B cell (primary cell): Measurements from ENCODE around the gene DEGS1. TPM values are rescaled to one million over a fixed set of nuclear protein-coding genes. Genes with fewer than 3 reads are reported as not detected.

Source experiments
- ATAC-seq: fragments of 200-7000 bp; cut with Tn5 transposase; one replicate; pipeline ENCODE4 v1.10.0; 2021; ENCODE audit warnings: low read depth, mild to moderate bottlenecking, moderate number of reproducible peaks, moderate library complexity
- CTCF ChIA-PET: fragments of 350-600 bp; sonication (Branson Sonifier 250); formaldehyde crosslinking; loops from one replicate; lab custom pipeline; 2021; ENCODE audit warnings: antibody characterized with exemption, inconsistent platforms; lab: Charles Lee
- POLR2A ChIA-PET: fragments of 350-600 bp; sonication (Branson Sonifier 250); formaldehyde crosslinking; loops from one replicate; lab custom pipeline; 2021; ENCODE audit warnings: antibody characterized with exemption; lab: Charles Lee
- DNase-seq: peaks from one replicate; pipeline ENCODE4 v3.0.0; 2013
- H2AFZ ChIP-seq: 2 replicates; pipeline ENCODE4 v1.6.1; 2012; ENCODE audit warnings: mild to moderate bottlenecking, low read depth, low read length; ENCODE audit not compliant: insufficient read depth, poor library complexity, severe bottlenecking
- H3K27ac ChIP-seq, 2 donors: 1 replicate in 1 of 2; 2 replicates in 1 of 2; pipeline ENCODE4 v1.5.1; 2012 to 2013; ENCODE audit warnings: low read length in 2 of 2, mild to moderate bottlenecking in 2 of 2, moderate library complexity in 1 of 2
- H3K27me3 ChIP-seq, 4 experiments: fragments of 200-600 bp in 1 of 4; sonication (generic) in 1 of 4; replicated peaks in 1 of 4; 1 replicate in 2 of 4; 2 replicates in 2 of 4; pipeline versions ENCODE4 v1.6.1 to v1.7.0; 2013 to 2016; ENCODE audit warnings: low read length in 3 of 4, mild to moderate bottlenecking in 2 of 4, mixed read lengths in 1 of 4, moderate library complexity in 1 of 4; ENCODE audit not compliant: insufficient read depth in 4 of 4, control insufficient read depth in 3 of 4; ENCODE audit errors: control extremely low read depth in 1 of 4
- H3K36me3 ChIP-seq, 2 experiments: replicated peaks in 1 of 2; 1 replicate in 1 of 2; 2 replicates in 1 of 2; pipeline versions ENCODE4 v1.6.1 to v1.7.1; 2013; ENCODE audit warnings: low read length in 1 of 2; ENCODE audit not compliant: insufficient read depth in 2 of 2, control insufficient read depth in 1 of 2; ENCODE audit errors: control extremely low read depth in 1 of 2, extremely low read depth in 1 of 2
- H3K4me1 ChIP-seq, 2 donors: fragments of 200-600 bp in 1 of 2; sonication (generic) in 1 of 2; 1 replicate in 1 of 2; 2 replicates in 1 of 2; pipeline versions ENCODE4 v1.5.1 to v1.6.1; 2013 to 2017; ENCODE audit warnings: low read length in 2 of 2; ENCODE audit not compliant: control insufficient read depth in 2 of 2, insufficient read depth in 2 of 2
- H3K4me2 ChIP-seq: replicated peaks from 2 replicates; pipeline ENCODE3; 2012; ENCODE audit warnings: mild to moderate bottlenecking, low read depth, low read length; ENCODE audit not compliant: poor library complexity, severe bottlenecking
- H3K4me3 ChIP-seq, 5 experiments: fragments of 200-600 bp in 1 of 5; sonication (generic) in 1 of 5; 1 replicate in 3 of 5; 2 replicates in 2 of 5; pipeline versions ENCODE4 v1.5.1 to v1.7.0; 2011 to 2016; ENCODE audit warnings: low read length in 4 of 5, mild to moderate bottlenecking in 4 of 5, low read depth in 2 of 5, control low read depth in 1 of 5, moderate library complexity in 1 of 5; ENCODE audit not compliant: insufficient read depth in 1 of 5; ENCODE audit errors: control extremely low read depth in 1 of 5, extremely low read depth in 1 of 5
- H3K79me2 ChIP-seq: fragments of 200-600 bp; sonication (generic); one replicate; pipeline ENCODE4 v1.6.0; 2016; ENCODE audit warnings: low read length; ENCODE audit not compliant: control insufficient read depth, insufficient read depth
- H3K9ac ChIP-seq: fragments of 200-600 bp; sonication (generic); 2 replicates; pipeline ENCODE4 v1.6.1; 2017; ENCODE audit warnings: mild to moderate bottlenecking, low read length, moderate library complexity
- H3K9me3 ChIP-seq, 3 donors: one replicate each; pipeline versions ENCODE4 v1.6.1 to v1.7.1; 2013; ENCODE audit warnings: low read length in 2 of 3; ENCODE audit not compliant: control insufficient read depth in 2 of 3, insufficient read depth in 1 of 3; ENCODE audit errors: control extremely low read depth in 1 of 3
- H4K20me1 ChIP-seq: 2 replicates; pipeline ENCODE4 v1.6.0; 2012; ENCODE audit warnings: mild to moderate bottlenecking, low read length; ENCODE audit not compliant: insufficient read depth, control insufficient read depth, poor library complexity, severe bottlenecking
- H3K27ac Mint-ChIP-seq: one replicate; pipeline ENCODE4 v1.8.0; 2021; ENCODE audit warnings: mixed read lengths
- H3K27me3 Mint-ChIP-seq: one replicate; pipeline ENCODE4 v1.8.0; 2021; ENCODE audit warnings: mixed read lengths
- H3K4me1 Mint-ChIP-seq: one replicate; pipeline ENCODE4 v1.8.0; 2021; ENCODE audit warnings: mixed read lengths
- H3K4me3 Mint-ChIP-seq: one replicate; pipeline ENCODE4 v1.8.0; 2021; ENCODE audit warnings: mixed read lengths
- H3K9me3 Mint-ChIP-seq: one replicate; pipeline ENCODE4 v1.8.0; 2022; ENCODE audit warnings: mixed read lengths; ENCODE audit not compliant: insufficient read depth
- EZH2 ChIP-seq: IDR thresholded peaks from 2 replicates; pipeline ENCODE4 v1.6.1; 2012; ENCODE audit warnings: borderline replicate concordance, low read depth, mild to moderate bottlenecking, moderate library complexity, low read length; ENCODE audit not compliant: insufficient read depth, poor library complexity, severe bottlenecking
- WGBS: methylation state at CpG from one replicate; pipeline ENCODE4 v1.1.5; 2013; ENCODE audit warnings: missing lambda C conversion rate; ENCODE audit not compliant: insufficient coverage; 5-methylcytosine and 5-hydroxymethylcytosine counted together
- intact Hi-C: fragments of 100-400 bp; cut with micrococcal nuclease; formaldehyde crosslinking; loops from one replicate; pipeline ENCODE4 v1.10.0; 2022
- polyA plus RNA-seq: library from polyadenylated mRNA; depleted of rRNA; stranded (reverse); fragments of >200 nt; gene quantifications from 2 replicates; pipeline ENCODE4 v1.2.3, GENCODE V29; 2012
- total RNA-seq, 2 donors: library from RNA; stranded (reverse); fragments of 120-200 nt in 1 of 2; gene quantifications; 1 replicate in 1 of 2; 2 replicates in 1 of 2; pipeline versions ENCODE4 v1.2.3 to v1.2.4, GENCODE V29; 2013 to 2022
- TF ChIP-seq, protein P1 (sequence below): fragments of 200-600 bp; IDR thresholded peaks from one replicate; pipeline ENCODE4 v1.8.0; 2022; ENCODE audit warnings: antibody characterized with exemption, mild to moderate bottlenecking

Gene DEGS1
- total and polyA plus RNA-seq, 2 donors (not counting 1 experiment from before 2014, with no cell fraction given), result 49.0 to 52.1 TPM

DNA sequence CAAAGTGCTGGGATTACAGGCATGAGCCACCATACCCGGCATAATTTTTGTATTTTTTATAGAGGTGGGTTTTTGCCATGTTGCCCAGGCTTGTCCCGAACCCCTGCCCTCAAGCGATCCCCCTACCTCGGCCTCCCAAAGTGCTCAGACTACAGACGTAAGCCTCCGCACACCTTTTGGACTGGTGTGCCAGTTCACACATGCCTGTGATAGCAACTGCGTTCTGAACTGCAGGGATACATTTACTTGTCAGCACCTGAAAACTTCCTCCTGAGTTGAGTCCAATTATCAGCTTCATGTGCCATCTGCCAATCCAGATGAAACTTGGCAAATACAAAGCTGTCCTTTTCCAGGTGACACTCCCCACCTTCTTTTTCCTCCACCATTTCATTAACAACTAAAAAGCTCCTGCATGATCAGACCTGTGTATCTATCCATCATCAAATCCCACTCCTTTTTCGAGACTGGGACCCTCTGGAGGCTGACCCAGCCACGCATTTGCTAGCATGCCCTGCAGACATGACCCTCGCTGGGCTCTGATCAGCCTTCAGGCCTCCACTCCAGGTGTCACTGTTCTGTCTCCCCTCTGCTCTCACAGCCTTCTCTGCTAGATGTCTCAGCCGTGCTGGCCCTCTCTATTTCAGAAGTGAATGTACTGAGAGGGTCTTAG, 2.1 kb upstream of the DEGS1 start:
- peak overlapping the region; percentile 5 for H3K27ac Mint-ChIP-seq
- H3K9me3 ChIP-seq, result peaks cover 0 to 2% (median 0%) of the 10 kb centered on the region in 3 donors
- TF ChIP-seq, protein P1, sequence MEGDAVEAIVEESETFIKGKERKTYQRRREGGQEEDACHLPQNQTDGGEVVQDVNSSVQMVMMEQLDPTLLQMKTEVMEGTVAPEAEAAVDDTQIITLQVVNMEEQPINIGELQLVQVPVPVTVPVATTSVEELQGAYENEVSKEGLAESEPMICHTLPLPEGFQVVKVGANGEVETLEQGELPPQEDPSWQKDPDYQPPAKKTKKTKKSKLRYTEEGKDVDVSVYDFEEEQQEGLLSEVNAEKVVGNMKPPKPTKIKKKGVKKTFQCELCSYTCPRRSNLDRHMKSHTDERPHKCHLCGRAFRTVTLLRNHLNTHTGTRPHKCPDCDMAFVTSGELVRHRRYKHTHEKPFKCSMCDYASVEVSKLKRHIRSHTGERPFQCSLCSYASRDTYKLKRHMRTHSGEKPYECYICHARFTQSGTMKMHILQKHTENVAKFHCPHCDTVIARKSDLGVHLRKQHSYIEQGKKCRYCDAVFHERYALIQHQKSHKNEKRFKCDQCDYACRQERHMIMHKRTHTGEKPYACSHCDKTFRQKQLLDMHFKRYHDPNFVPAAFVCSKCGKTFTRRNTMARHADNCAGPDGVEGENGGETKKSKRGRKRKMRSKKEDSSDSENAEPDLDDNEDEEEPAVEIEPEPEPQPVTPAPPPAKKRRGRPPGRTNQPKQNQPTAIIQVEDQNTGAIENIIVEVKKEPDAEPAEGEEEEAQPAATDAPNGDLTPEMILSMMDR, result no peak
- TF ChIP-seq EZH2, result no peak
- no peak overlapping the region for H3K4me2 ChIP-seq
- ChIA-PET POLR2A (interaction anchor here (0.7 to 2.8 kb wide), 2 partner anchors 12 to 122 kb away, joined by 4 to 19 read pairs; no protein-coding TSS in a partner anchor), CTCF (interaction anchor here (0.8 to 2.7 kb wide), 2 partner anchors 11 to 65 kb away, joined by 3 to 20 read pairs; no protein-coding TSS in a partner anchor)
- no peak for DNase-seq
- 99% methylated on average over 9 of the region's 11 CpGs for WGBS
- H3K27ac ChIP-seq, result no peak overlapping the region
- peak overlapping the region; percentile 8 for H3K4me3 Mint-ChIP-seq
- H3K36me3 ChIP-seq, result peaks cover 0 to 1% of the 10 kb centered on the region in 2 experiments
- ATAC-seq, result no peak
- peaks cover 30 to 35% of the 10 kb centered on the region in 2 donors for H3K4me1 ChIP-seq
- H3K79me2 ChIP-seq, result peaks cover 29% of the 10 kb centered on the region
- H4K20me1 ChIP-seq, result peaks cover 25% of the 10 kb centered on the region
- H3K9ac ChIP-seq, result no peak overlapping the region
- intact Hi-C loops, result loop anchor here (5.0 kb wide), 1 partner anchor 96 kb away; no protein-coding TSS in a partner anchor
- H3K27me3 Mint-ChIP-seq, result no peaks in the 10 kb centered on the region
- peaks cover 28% of the 10 kb centered on the region for H3K4me1 Mint-ChIP-seq
- H2AFZ ChIP-seq, result no peak overlapping the region
- no peak overlapping the region for H3K4me3 ChIP-seq
- H3K9me3 Mint-ChIP-seq, result no peaks in the 10 kb centered on the region
- no peaks in the 10 kb centered on the region for H3K27me3 ChIP-seq

DNA sequence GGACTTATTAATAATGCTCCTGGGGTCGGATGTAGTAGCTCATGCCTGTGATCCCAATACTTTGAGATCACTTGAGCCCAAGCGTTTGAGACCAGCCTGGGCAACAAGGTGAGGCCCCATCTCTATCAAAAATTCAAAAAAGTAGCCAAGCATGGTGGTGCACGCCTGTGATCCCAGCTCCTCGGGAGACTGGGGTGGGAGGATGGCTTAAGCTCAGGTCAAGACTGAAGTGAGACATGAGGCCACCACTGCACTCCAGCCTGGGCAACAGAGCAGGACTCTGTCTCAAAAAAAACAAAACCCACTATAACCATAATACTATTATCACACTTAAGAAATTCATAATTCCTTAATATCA, 1.6 kb upstream of the DEGS1 start:
- CTCF ChIA-PET, result interaction anchor here (0.8 to 2.7 kb wide), 2 partner anchors 11 to 65 kb away, joined by 3 to 20 read pairs; no protein-coding TSS in a partner anchor
- H2AFZ ChIP-seq, result no peak overlapping the region
- Mint-ChIP-seq H3K4me1 (peaks cover 28% of the 10 kb centered on the region), H3K27ac (peak overlapping the region; percentile 5), H3K4me3 (peak overlapping the region; percentile 80), H3K9me3 (no peaks in the 10 kb centered on the region), H3K27me3 (no peaks in the 10 kb centered on the region)
- intact Hi-C loops, result loop anchor here (5.0 kb wide), 1 partner anchor 96 kb away; no protein-coding TSS in a partner anchor
- no peak overlapping the region for H3K9ac ChIP-seq
- peaks cover 34% of the 10 kb centered on the region for H3K79me2 ChIP-seq
- peak overlapping the region; percentile 90 to 99 for H3K27ac ChIP-seq
- H3K9me3 ChIP-seq, result peaks cover 0 to 6% (median 0%) of the 10 kb centered on the region in 3 donors
- H3K36me3 ChIP-seq, result peaks cover 0 to 1% of the 10 kb centered on the region in 2 experiments
- H3K4me3 ChIP-seq, result no peak overlapping the region
- peaks cover 30% of the 10 kb centered on the region for H4K20me1 ChIP-seq
- TF ChIP-seq EZH2, result no peak
- TF ChIP-seq, protein P1, result no peak
- peaks cover 35 to 40% of the 10 kb centered on the region in 2 donors for H3K4me1 ChIP-seq
- DNase-seq, result no peak
- no peak overlapping the region for H3K4me2 ChIP-seq
- no peak for ATAC-seq
- 93% methylated on average over 2 of the region's 4 CpGs for WGBS
- H3K27me3 ChIP-seq, result no peaks in the 10 kb centered on the region
- POLR2A ChIA-PET, result interaction anchor here (2.8 kb wide), 1 partner anchor 12 kb away, joined by 19 read pairs; no protein-coding TSS in a partner anchor
